ACHN (cell line): ENCODE results near the gene TWF1.

Source experiments
- DNase-seq: peaks from one replicate; pipeline ENCODE4 v3.0.0-alpha.2; 2015
- in situ Hi-C: cut with HindIII; loops from 2 replicates; pipeline ENCODE4 v1.10.0; 2017; ENCODE audit warnings: low sequenced_read_pairs, low pct_ligation_motif_present, low pct_unique_long_range_greater_than_20kb

TWF1 gene

DNA sequence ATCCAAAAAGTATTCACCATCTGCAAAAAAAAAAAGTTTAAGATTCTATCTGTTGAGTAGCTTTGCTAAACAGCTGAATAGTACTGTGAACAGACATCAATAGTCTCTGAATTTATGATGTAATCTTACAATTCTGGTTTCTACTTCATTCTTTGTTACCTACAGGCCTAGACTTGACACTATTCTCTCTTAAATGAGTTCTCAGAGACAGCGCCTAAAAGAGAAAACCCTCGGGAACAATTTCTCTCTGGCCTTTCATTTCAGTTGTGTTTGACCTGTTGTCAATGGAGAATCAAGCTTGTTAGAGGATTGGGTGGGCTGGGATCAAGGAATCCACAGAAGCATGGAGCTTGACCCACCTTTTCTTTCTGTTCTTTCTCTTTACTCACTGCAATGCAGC is 5.9 kb upstream of the TWF1 start:
- in situ Hi-C loops: no loop called here

GRCh38 chr12:43807386-43807785 is 1.3 kb upstream of the TWF1 start:
- in situ Hi-C loops: no loop called here
- no peak for DNase-seq

More for the DNA sequence above, 5.9 kb upstream of the TWF1 start:
- no peak for DNase-seq

GRCh38 chr12:43806737-43807072 is 588 bp upstream of the TWF1 start:
- DNase-seq: peak; percentile 20
- in situ Hi-C loops: no loop called here

DNA sequence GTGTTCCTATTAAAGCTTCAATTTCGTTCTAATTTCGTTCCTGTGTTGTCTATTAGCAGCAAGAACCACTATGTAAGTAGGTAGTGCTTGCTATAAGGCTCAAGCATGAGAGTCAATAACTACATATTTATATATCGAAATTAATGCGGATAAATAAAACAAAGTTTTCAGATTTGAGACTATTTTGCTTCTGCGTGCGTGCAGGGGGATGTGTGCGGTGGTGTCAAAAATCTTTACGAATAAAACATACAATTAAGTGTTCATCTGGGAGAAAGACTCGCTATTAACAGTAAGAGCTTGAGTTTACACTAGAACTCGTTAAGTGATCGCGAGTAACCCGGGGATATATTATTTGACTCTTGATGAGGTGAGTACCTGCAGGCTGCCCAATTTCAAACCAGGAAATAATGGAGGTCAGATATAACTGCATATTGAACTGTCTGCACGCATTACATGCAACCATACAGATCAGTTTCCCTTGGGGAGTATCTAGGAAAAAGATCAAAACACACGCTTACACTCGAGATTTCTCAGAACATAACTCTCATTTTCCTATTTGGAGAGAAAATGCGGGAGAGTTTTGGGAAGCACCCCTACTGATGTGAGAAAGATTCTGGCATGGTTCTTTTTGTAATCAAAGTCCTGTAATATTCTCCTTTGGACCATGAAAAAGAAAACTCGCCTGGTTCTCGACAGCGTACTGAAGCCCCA is 813 bp downstream of the TWF1 start:
- in situ Hi-C loops: no loop called here
- DNase-seq: peak; percentile 37

- in situ Hi-C loops: no loop called here
Observed at GRCh38 chr12:43797561-43798217, 8.4 kb downstream of the TWF1 start.

GRCh38 chr12:43795716-43796280 is 10.3 kb downstream of the TWF1 start:
- DNase-seq: no peak
- in situ Hi-C loops: no loop called here

More at GRCh38 chr12:43797561-43798217, 8.4 kb downstream of the TWF1 start:
- DNase-seq: no peak

DNA sequence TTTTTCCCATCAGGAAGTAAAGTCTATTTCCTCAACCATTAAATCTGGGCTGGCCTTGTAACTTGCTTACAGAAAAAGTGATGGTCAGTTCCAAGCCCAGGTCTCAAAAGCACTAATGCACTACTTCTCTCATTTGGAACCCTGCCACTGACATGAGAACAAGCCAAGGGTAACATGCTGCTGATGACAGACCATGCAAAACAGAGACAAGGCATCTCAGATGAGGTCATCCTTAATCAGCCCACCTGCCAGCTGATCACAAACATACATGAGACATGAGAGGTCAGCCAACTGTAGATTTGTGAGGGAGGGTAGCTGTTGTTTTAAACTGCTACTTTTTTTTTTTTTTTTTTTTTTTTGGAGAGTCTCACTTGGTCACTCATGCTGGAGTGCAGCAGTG is 16.2 kb downstream of the TWF1 start:
- no peak for DNase-seq
- in situ Hi-C loops: no loop called here

DNA sequence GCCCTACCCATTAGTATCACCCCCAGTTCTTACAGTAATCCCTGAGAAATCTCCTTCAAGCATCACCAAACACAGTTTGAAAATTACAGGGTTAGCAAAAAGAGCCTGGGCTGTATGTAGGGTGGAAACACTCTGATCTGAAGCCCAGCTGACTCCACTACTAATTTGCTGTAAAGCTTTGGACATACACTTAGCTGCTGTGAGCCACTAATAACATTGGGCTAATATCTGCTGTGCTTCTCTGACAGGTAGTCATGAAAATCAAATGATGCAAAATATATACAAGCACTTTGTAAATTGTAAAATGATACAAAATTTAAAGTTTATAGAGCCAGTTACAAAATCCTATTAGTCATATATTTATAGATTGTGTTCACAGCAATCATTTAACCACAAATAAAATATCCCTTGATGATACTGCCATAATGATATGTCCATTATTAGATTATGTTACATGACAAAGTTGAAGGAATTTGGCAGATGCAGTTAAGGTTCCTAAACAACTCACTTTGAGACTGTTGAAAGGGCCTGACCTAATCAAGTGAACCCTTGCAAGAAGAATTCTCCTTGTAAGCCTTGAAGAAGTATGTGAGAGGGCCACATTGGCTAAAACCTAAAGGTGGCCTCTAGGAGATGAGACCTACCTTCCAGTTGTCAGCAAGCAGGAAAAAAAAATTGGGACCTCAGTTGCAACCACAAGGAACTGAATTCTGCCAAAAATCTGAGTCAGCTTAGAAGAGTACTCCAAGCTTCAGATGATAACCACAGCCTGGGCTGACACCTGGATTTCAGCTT is 19.0 kb downstream of the TWF1 start:
- in situ Hi-C loops: no loop called here
- no peak for DNase-seq

DNA sequence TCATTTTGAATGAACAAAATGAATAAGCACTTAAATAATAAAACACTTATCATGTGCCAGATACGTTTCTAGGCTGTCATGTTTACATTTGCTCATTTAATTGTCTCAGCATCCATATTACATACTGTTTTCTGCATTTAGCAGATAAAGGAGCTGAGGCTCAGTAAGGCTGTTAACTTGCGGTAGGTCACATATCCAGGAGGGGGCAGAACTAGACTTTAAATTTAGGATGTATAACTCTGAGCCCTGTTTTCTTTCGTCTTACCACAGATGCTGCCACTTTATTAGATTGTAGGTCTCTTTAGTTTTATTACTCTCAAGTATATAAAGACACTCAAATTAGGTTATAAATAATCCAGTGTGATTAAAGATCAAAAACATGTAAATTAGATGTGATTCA is 29.6 kb downstream of the TWF1 start:
- in situ Hi-C loops: loop anchor here (10.0 kb wide), 1 partner anchor 108 kb away; no protein-coding TSS in a partner anchor
- DNase-seq: peak; percentile 62

DNA sequence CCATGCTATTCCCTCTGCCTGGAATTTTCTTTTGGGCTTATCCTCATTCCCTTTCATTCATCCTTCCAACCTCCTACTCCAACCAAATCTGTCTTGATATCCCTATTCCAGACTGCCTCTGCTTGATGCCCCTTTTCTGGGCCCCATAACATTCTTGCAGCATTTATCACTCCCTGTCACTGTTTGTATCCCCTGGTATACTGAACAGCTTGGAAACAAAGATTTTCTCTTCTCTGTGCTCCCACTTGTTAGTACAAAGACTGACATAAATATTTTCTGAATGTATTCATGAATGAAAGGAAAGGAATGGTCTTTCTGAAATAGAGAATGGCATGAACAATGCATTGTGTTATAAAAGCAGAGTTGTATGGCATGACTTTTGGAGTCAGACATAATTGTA is 39.8 kb downstream of the TWF1 start:
- DNase-seq: no peak
- in situ Hi-C loops: no loop called here

DNA sequence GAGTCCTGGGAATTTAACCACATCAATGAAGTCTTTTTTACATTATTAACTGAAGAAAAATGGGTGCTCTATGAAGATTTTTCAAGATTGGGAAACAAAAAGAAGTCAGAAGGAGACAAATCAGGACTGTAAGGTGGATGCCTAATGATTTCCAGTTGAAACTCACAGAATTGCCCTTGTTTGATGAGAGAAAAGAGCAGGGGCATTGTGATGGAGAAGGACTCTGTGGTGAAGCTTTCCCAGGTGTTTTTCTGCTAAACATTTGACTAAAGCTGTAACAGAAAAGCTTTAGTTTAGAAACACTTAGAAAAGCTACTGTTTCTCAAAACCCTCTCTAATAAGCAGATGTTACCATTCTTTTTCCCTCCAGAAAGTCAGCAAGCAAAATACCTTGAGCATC is 41.6 kb downstream of the TWF1 start:
- no peak for DNase-seq
- in situ Hi-C loops: no loop called here

DNA sequence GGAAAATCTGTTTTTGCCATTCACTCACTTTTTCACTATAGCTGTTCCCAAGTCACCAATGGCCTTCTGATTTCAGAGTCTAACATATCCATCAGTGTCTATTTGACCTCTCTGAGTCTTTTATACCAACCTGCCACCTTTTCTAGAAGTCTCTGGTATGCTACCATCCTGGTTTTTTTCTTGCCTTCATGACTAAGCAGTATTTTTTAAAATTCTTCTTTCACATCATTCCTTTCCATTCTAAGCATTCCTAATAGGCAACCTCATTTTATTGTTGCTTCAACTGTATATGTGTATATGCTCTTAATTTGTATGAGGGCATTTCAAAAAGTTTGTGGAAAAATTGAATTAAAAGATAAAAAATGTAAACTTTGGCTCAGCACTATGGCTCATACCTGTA is 42.3 kb downstream of the TWF1 start:
- in situ Hi-C loops: no loop called here
- DNase-seq: no peak

DNA sequence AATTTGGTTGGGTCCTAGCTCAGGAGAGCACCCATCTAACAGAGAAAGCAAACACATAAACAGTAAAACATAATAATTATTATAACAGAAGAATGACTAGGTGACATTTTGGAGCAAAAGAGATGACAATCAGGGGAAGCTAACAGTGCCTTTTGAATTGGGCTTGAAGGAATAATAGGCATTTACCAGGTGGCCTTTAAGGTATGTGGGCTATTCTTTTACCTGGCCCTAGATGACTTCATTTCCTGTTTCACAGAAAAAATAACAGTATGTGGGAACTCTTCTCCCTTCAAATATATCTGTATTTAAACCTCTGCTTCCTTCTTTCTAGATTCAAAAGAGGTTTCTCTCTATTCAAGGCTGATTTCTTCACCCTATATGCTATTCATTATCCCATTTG is 43.5 kb downstream of the TWF1 start:
- no peak for DNase-seq
- in situ Hi-C loops: no loop called here

DNA sequence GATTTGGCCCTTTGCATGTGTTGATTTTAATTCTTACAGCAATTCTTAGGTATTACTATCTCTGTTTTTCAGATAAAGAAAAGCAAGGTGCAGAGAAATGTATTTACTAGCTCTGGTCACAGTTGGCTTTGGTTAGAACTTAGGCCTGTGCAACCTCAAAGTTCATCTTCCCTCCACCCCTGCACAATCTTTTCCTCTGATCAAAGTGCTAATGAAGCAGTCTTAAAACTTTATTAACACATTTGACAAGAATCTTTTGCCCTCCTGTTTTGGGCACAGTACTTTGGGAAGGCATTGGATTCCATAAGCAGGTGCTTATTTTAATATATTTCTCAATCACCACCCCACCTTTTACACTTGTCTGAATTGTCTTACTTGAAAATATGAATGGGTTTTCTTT is 44.6 kb downstream of the TWF1 start:
- in situ Hi-C loops: no loop called here
- no peak for DNase-seq

- in situ Hi-C loops: no loop called here
- DNase-seq: no peak
Observed at GRCh38 chr12:43760396-43760795, 45.7 kb downstream of the TWF1 start.

GRCh38 chr12:43758728-43759563 is 47.2 kb downstream of the TWF1 start, which contains the start of the genes IRAK4 and PUS7L:
Gene IRAK4 (plus strand): TSS chr12:43758951. CDS start chr12:43768112, 9,161 bp downstream.
Gene PUS7L (minus strand): TSS chr12:43758790. CDS start chr12:43755245, 3,545 bp downstream.
- in situ Hi-C loops: no loop called here
- peak; percentile 100 for DNase-seq

DNA sequence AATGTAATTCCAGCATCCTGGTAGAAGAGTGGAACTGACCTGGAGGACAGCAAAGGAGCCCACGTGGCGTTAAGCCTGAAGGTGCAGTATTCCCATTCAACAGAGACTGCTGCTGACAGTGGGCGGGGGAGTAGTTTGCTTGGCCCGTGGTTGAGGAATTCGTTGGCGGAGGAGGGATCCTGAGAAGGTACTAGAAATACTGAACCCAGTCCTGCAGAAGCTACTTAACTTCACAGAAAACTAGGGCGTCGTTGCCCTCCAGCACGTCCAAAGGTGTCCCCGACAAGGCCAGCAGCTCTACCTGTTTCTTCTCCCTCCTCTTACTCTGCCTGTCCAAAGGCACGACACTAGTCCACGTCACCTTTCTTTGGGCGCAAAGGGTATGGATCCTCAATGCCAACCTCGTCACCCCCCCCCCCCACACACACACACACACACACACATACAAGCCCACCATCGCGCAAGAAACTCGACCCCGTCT is 47.8 kb downstream of the TWF1 start:
- peak; percentile 60 for DNase-seq
- in situ Hi-C loops: no loop called here

- in situ Hi-C loops: no loop called here
Observed at GRCh38 chr12:43754015-43754414, 52.1 kb downstream of the TWF1 start.

More at GRCh38 chr12:43754015-43754414, 52.1 kb downstream of the TWF1 start:
- DNase-seq: no peak
